ENCODE results near the gene COL1A1. TPM values are rescaled to one million over a fixed set of nuclear protein-coding genes. Genes with fewer than 3 reads are reported as not detected.

The COL1A1 gene
- total and polyA plus RNA-seq, 2 of the 13 experiments (the other 11 are each of a cell fraction or from before 2014, with no cell fraction given) = 0.05 TPM; not detected in 1

DNA sequence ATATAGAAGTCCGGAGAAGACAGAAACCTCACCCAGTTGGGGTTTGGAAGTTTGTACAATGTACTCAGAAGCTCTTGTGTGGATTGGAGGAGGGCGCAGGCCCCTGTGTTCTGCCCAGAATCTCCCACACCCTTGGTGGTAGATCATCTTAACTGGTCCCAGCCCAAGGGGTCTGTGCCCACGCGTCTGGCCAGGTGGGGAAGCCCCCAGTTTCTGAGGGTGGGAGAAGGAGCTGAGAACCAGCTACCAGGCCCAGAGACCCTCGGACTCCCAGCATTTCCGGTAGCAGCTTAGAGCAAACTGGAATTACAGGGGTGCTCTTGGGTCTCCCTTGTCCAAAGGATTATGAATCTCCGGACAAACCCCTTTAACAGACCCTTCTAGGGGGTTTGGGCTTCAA, 48.7 kb downstream of the COL1A1 start:
- H2AFZ ChIP-seq (ENCODE audit: low read length) = no peak overlapping the region
- ChIA-PET CTCF (ENCODE audit: low intra/inter-chr PET ratio, low total read pairs) (no interaction called here), POLR2A (interaction anchor here (1.3 to 1.7 kb wide), 2 partner anchors 8 to 26 kb away, joined by 4 to 7 read pairs; no protein-coding TSS in a partner anchor)
- peak overlapping the region; percentile 45; the same call in 1 of the 2 replicates for H3K9ac ChIP-seq (ENCODE audit: insufficient read depth, low read depth, low read length)
- H3K79me2 ChIP-seq (ENCODE audit: insufficient read depth, low read length) = peaks cover 10% of the 10 kb centered on the region
- no peaks in the 10 kb centered on the region for H3K36me3 ChIP-seq (replicated peaks in 1 of 2; ENCODE audit: control insufficient read depth in 1 of 2, insufficient read depth in 2 of 2, low read length in 2 of 2)
- peaks cover 2 to 5% of the 10 kb centered on the region in 2 experiments; a peak in 2 of 5 replicates for H3K27me3 ChIP-seq (ENCODE audit: control insufficient read depth in 1 of 2, insufficient read depth in 2 of 2, low read length in 2 of 2)
- no peak overlapping the region for H3K27ac ChIP-seq (ENCODE audit: extremely low read length, insufficient read depth, low read length)
- intact Hi-C loops (cut with micrococcal nuclease; ENCODE audit: unreplicated experiment) (no loop called here), in situ Hi-C loops (cut with HindIII; ENCODE audit: extremely low pct_ligation_motif_present, low pct_unique_long_range_greater_than_20kb) (no loop called here)
- H3K4me3 ChIP-seq (replicated peaks in 1 of 3; ENCODE audit: insufficient read depth in 1 of 3, low read depth in 2 of 3, low read length in 3 of 3) = 0 out of 6 replicates have a peak overlapping the region, but pooled peaks of 1 of the 3 experiments have one; percentile 86
- no peaks in the 10 kb centered on the region for H3K9me3 ChIP-seq (ENCODE audit: low read length)
- no peak for TF ChIP-seq ZNF510 (CRISPR knock-in tag; IDR thresholded peaks at IDR 0.05; ENCODE audit: low read depth)
- no peak for TF ChIP-seq SIX4 (CRISPR knock-in tag; IDR thresholded peaks at IDR 0.05)
- TF ChIP-seq ZZZ3 (CRISPR knock-in tag; IDR thresholded peaks at IDR 0.05; ENCODE audit: borderline replicate concordance) = no peak
- no peak for TF ChIP-seq ZNF296 (CRISPR knock-in tag; conservative IDR thresholded peaks at IDR 0.05)
- TF ChIP-seq ZNF839 (CRISPR knock-in tag; IDR thresholded peaks at IDR 0.05; ENCODE audit: borderline replicate concordance) = no peak
- TF ChIP-seq PAWR (CRISPR knock-in tag; IDR thresholded peaks at IDR 0.05; ENCODE audit: borderline replicate concordance) = no peak
- no peak for TF ChIP-seq FOXM1 (CRISPR knock-in tag; IDR thresholded peaks at IDR 0.05)
- no peak for TF ChIP-seq ISL2 (CRISPR knock-in tag; IDR thresholded peaks at IDR 0.05)
- TF ChIP-seq ZEB1 (IDR thresholded peaks at IDR 0.05; ENCODE audit: insufficient replicate concordance, low read depth) = no peak
- TF ChIP-seq, protein P1, sequence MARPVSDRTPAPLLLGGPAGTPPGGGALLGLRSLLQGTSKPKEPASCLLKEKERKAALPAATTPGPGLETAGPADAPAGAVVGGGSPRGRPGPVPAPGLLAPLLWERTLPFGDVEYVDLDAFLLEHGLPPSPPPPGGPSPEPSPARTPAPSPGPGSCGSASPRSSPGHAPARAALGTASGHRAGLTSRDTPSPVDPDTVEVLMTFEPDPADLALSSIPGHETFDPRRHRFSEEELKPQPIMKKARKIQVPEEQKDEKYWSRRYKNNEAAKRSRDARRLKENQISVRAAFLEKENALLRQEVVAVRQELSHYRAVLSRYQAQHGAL (CRISPR knock-in tag; IDR thresholded peaks at IDR 0.05; ENCODE audit: not compliant biosample characterization) = no peak
- TF ChIP-seq NFE2L2 (IDR thresholded peaks at IDR 0.05; ENCODE audit: low read length) = no peak
- TF ChIP-seq RARG (CRISPR knock-in tag; IDR thresholded peaks at IDR 0.05; ENCODE audit: low read depth) = no peak
- no peak for TF ChIP-seq ZNF713 (CRISPR knock-in tag; IDR thresholded peaks at IDR 0.05)
- no peak for TF ChIP-seq ZNF557 (CRISPR knock-in tag; IDR thresholded peaks at IDR 0.05)
- TF ChIP-seq ZNF225 (CRISPR knock-in tag; IDR thresholded peaks at IDR 0.05) = no peak
- TF ChIP-seq ZNF766 (CRISPR knock-in tag; IDR thresholded peaks at IDR 0.05; ENCODE audit: borderline replicate concordance) = no peak
- no peak for TF ChIP-seq ZNF607 (CRISPR knock-in tag; IDR thresholded peaks at IDR 0.05; ENCODE audit: borderline replicate concordance)
- TF ChIP-seq, protein P2, sequence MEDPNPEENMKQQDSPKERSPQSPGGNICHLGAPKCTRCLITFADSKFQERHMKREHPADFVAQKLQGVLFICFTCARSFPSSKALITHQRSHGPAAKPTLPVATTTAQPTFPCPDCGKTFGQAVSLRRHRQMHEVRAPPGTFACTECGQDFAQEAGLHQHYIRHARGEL (CRISPR knock-in tag; IDR thresholded peaks at IDR 0.05) = no peak
- 68% methylated on average over 7 of the region's 7 CpGs for WGBS (ENCODE audit: low lambda C conversion rate)
- peaks cover 24% of the 10 kb centered on the region for H3K4me1 ChIP-seq (ENCODE audit: insufficient read depth, low read length)
- ATAC-seq (no peak), FAIRE-seq (no peak), DNase-seq (ENCODE audit: low spot score) (no peak)
- H4K20me1 ChIP-seq (ENCODE audit: insufficient read depth, low read length) = no peaks in the 10 kb centered on the region; the same call in 1 of the 2 replicates
- no TSS peak for BruUV-seq (replicated peaks)
- no peak overlapping the region; the same call in 1 of the 2 replicates for H3K4me2 ChIP-seq (ENCODE audit: low read depth, low read length)
